HFF-Myc (cell line): Measurements from ENCODE around the gene SPATA13.

Experiments
- DNase-seq: peaks from one replicate; pipeline ENCODE4 v3.0.0-alpha.2; 2011; ENCODE audit warnings: low read depth; ENCODE audit errors: extremely low read depth
- H3K4me3 ChIP-seq: replicated peaks from 2 replicates; pipeline ENCODE4 v1.5.1; 2011; ENCODE audit warnings: low read depth, mild to moderate bottlenecking, control low read depth, low read length
- CTCF ChIP-seq: IDR thresholded peaks from 2 replicates; pipeline ENCODE4 v1.5.1; 2012; ENCODE audit warnings: mild to moderate bottlenecking, low read depth, low read length, control low read depth; ENCODE audit errors: missing control alignments

SPATA13 gene

GRCh38 chr13:24242100-24242499 is 81.6 kb downstream of the SPATA13 start:
- DNase-seq: no peak
- TF ChIP-seq CTCF: no peak
- H3K4me3 ChIP-seq: no peak overlapping the region

- TF ChIP-seq CTCF: no peak
- H3K4me3 ChIP-seq: no peak overlapping the region
- no peak for DNase-seq
Observed at GRCh38 chr13:24243302-24243701, 82.8 kb downstream of the SPATA13 start.

- no peak for DNase-seq
- no peak overlapping the region for H3K4me3 ChIP-seq
Observed at GRCh38 chr13:24244802-24245201, 84.3 kb downstream of the SPATA13 start.

GRCh38 chr13:24247016-24247415 is 86.5 kb downstream of the SPATA13 start:
- no peak overlapping the region for H3K4me3 ChIP-seq
- no peak for DNase-seq
- TF ChIP-seq CTCF: no peak

More at GRCh38 chr13:24244802-24245201, 84.3 kb downstream of the SPATA13 start:
- no peak for TF ChIP-seq CTCF

GRCh38 chr13:24249624-24250023 is 89.1 kb downstream of the SPATA13 start:
- DNase-seq: no peak
- H3K4me3 ChIP-seq: no peak overlapping the region
- no peak for TF ChIP-seq CTCF

GRCh38 chr13:24250376-24251057 is 90.0 kb downstream of the SPATA13 start:
- no peak overlapping the region for H3K4me3 ChIP-seq
- DNase-seq: no peak
- no peak for TF ChIP-seq CTCF

- no peak for TF ChIP-seq CTCF
- DNase-seq: no peak
- no peak overlapping the region for H3K4me3 ChIP-seq
Observed at GRCh38 chr13:24251525-24251924, 91.0 kb downstream of the SPATA13 start.
